ENCODE measurements around the gene HOXA4.

Gene HOXA4

GRCh38 chr7:27091941-27092818 lies 38.4 kb downstream of the HOXA4 start:
- H3K27ac Mint-ChIP-seq (ENCODE audit: low read depth): no peak overlapping the region
- peaks cover 84% of the 10 kb centered on the region for H3K27me3 Mint-ChIP-seq
- DNase-seq (ENCODE audit: low spot score in 2 of 2) (no peak), ATAC-seq (replicated peaks; ENCODE audit: extremely low read depth, poor library complexity, severe bottlenecking) (no peak)
- no peaks in the 10 kb centered on the region for H3K9me3 Mint-ChIP-seq
- H3K4me3 Mint-ChIP-seq: no peak overlapping the region
- H3K36me3 Mint-ChIP-seq (ENCODE audit: insufficient read depth): peaks cover 9% of the 10 kb centered on the region
- H3K4me1 Mint-ChIP-seq: peaks cover 27% of the 10 kb centered on the region

- no peak overlapping the region for H3K4me3 Mint-ChIP-seq
- ATAC-seq (replicated peaks; ENCODE audit: extremely low read depth, poor library complexity, severe bottlenecking) (no peak), DNase-seq (ENCODE audit: low spot score in 2 of 2) (no peak)
- H3K9me3 Mint-ChIP-seq: no peaks in the 10 kb centered on the region
- peaks cover 23% of the 10 kb centered on the region for H3K4me1 Mint-ChIP-seq
- H3K27me3 Mint-ChIP-seq: peaks cover 92% of the 10 kb centered on the region
- peaks cover 9% of the 10 kb centered on the region for H3K36me3 Mint-ChIP-seq (ENCODE audit: insufficient read depth)
- H3K27ac Mint-ChIP-seq (ENCODE audit: low read depth): no peak overlapping the region
Observed at GRCh38 chr7:27091105-27091504, 39.5 kb downstream of the HOXA4 start.

- no peak for DNase-seq (ENCODE audit: low spot score in 2 of 2)
- Mint-ChIP-seq H3K27ac (ENCODE audit: low read depth) (no peak overlapping the region), H3K4me1 (peaks cover 4% of the 10 kb centered on the region), H3K36me3 (ENCODE audit: insufficient read depth) (no peaks in the 10 kb centered on the region), H3K27me3 (peaks cover 74% of the 10 kb centered on the region), H3K4me3 (no peak overlapping the region), H3K9me3 (no peaks in the 10 kb centered on the region)
- ATAC-seq (replicated peaks; ENCODE audit: extremely low read depth, poor library complexity, severe bottlenecking): no peak
Observed at GRCh38 chr7:27088002-27088922, 42.3 kb downstream of the HOXA4 start.

GRCh38 chr7:27083646-27084045 lies 46.9 kb downstream of the HOXA4 start:
- peaks cover 40% of the 10 kb centered on the region for H3K27me3 Mint-ChIP-seq
- DNase-seq (ENCODE audit: low spot score in 2 of 2) (no peak), ATAC-seq (replicated peaks; ENCODE audit: extremely low read depth, poor library complexity, severe bottlenecking) (no peak)
- no peaks in the 10 kb centered on the region for H3K9me3 Mint-ChIP-seq
- no peak overlapping the region for H3K27ac Mint-ChIP-seq (ENCODE audit: low read depth)
- H3K4me1 Mint-ChIP-seq: peaks cover 4% of the 10 kb centered on the region
- no peak overlapping the region for H3K4me3 Mint-ChIP-seq
- no peaks in the 10 kb centered on the region for H3K36me3 Mint-ChIP-seq (ENCODE audit: insufficient read depth)

- Mint-ChIP-seq H3K27ac (ENCODE audit: low read depth) (no peak overlapping the region), H3K9me3 (no peaks in the 10 kb centered on the region), H3K27me3 (peaks cover 27% of the 10 kb centered on the region), H3K4me3 (no peak overlapping the region), H3K36me3 (ENCODE audit: insufficient read depth) (no peaks in the 10 kb centered on the region), H3K4me1 (no peaks in the 10 kb centered on the region)
- DNase-seq (ENCODE audit: low spot score in 2 of 2): no peak
- ATAC-seq (replicated peaks; ENCODE audit: extremely low read depth, poor library complexity, severe bottlenecking): no peak
Observed at GRCh38 chr7:27082171-27082570, 48.4 kb downstream of the HOXA4 start.

- peaks cover 24% of the 10 kb centered on the region for H3K27me3 Mint-ChIP-seq
- no peaks in the 10 kb centered on the region for H3K9me3 Mint-ChIP-seq
- H3K4me3 Mint-ChIP-seq: no peak overlapping the region
- ATAC-seq (replicated peaks; ENCODE audit: extremely low read depth, poor library complexity, severe bottlenecking) (no peak), DNase-seq (ENCODE audit: low spot score in 2 of 2) (no peak)
- no peaks in the 10 kb centered on the region for H3K4me1 Mint-ChIP-seq
- H3K27ac Mint-ChIP-seq (ENCODE audit: low read depth): no peak overlapping the region
- peaks cover 1% of the 10 kb centered on the region for H3K36me3 Mint-ChIP-seq (ENCODE audit: insufficient read depth)
Observed at GRCh38 chr7:27080844-27081436, 49.6 kb downstream of the HOXA4 start.

GRCh38 chr7:27079234-27079975 lies 51.2 kb downstream of the HOXA4 start:
- Mint-ChIP-seq H3K4me1 (no peaks in the 10 kb centered on the region), H3K27ac (ENCODE audit: low read depth) (no peak overlapping the region), H3K36me3 (ENCODE audit: insufficient read depth) (peaks cover 1% of the 10 kb centered on the region), H3K27me3 (peaks cover 33% of the 10 kb centered on the region), H3K4me3 (no peak overlapping the region), H3K9me3 (no peaks in the 10 kb centered on the region)
- no peak for ATAC-seq (replicated peaks; ENCODE audit: extremely low read depth, poor library complexity, severe bottlenecking)
- DNase-seq (ENCODE audit: low spot score in 2 of 2): no peak

GRCh38 chr7:27078616-27079233 lies 51.8 kb downstream of the HOXA4 start:
- Mint-ChIP-seq H3K4me1 (no peaks in the 10 kb centered on the region), H3K27ac (ENCODE audit: low read depth) (no peak overlapping the region), H3K36me3 (ENCODE audit: insufficient read depth) (peaks cover 1% of the 10 kb centered on the region), H3K27me3 (peaks cover 40% of the 10 kb centered on the region), H3K9me3 (no peaks in the 10 kb centered on the region), H3K4me3 (no peak overlapping the region)
- DNase-seq (ENCODE audit: low spot score in 2 of 2) (no peak), ATAC-seq (replicated peaks; ENCODE audit: extremely low read depth, poor library complexity, severe bottlenecking) (no peak)

All from central memory CD8-positive, alpha-beta T cell (primary cell).